ENCODE measurements around the gene WRAP73. TPM values are rescaled to one million over a fixed set of nuclear protein-coding genes. Genes with fewer than 3 reads are reported as not detected.

WRAP73 gene
- total RNA-seq, 1 donor, result 8.8 TPM

GRCh38 chr1:3651026-3651929, 1.4 kb upstream of the WRAP73 start:
- Histone ChIP-seq H3K9me3 (ENCODE audit: low read depth, low read length) (no peaks in the 10 kb centered on the region), H3K4me1 (ENCODE audit: insufficient read depth, low read length) (peaks cover 39% of the 10 kb centered on the region), H3K27me3 (ENCODE audit: insufficient read depth, low read length) (peaks cover 48% of the 10 kb centered on the region), H3K4me3 (ENCODE audit: low read length) (no peak overlapping the region)

- Histone ChIP-seq H3K27me3 (ENCODE audit: insufficient read depth, low read length) (peaks cover 45% of the 10 kb centered on the region), H3K9me3 (ENCODE audit: low read depth, low read length) (no peaks in the 10 kb centered on the region), H3K4me1 (ENCODE audit: insufficient read depth, low read length) (peaks cover 39% of the 10 kb centered on the region), H3K4me3 (ENCODE audit: low read length) (peak overlapping the region; percentile 65)
Observed at GRCh38 chr1:3650248-3651025, 534 bp upstream of the WRAP73 start.

DNA sequence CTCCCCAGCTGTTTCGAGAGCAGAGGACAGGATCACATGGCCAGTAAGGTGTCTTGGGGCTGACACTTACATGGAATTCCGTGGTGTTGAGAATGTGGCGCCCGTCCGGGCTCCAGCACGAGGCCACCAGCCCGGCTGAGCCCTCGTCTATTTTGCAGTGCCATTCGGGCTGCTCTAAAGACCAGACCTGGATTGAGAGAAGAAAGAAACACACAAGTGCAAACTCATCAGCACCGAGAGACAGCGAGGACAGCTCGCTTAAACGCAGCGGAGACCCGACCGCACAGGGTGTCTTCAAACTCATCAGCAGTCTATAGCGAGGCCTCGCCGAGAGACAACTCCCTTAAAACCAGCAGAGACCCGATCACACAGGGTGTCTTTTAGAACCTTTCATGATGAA, 3.3 kb downstream of the WRAP73 start:
- no peak overlapping the region for H3K4me3 ChIP-seq (ENCODE audit: low read length)
- peaks cover 16% of the 10 kb centered on the region for H3K27me3 ChIP-seq (ENCODE audit: insufficient read depth, low read length)
- H3K4me1 ChIP-seq (ENCODE audit: insufficient read depth, low read length), result peaks cover 27% of the 10 kb centered on the region
- no peaks in the 10 kb centered on the region for H3K9me3 ChIP-seq (ENCODE audit: low read depth, low read length)

GRCh38 chr1:3645666-3646355, 4.1 kb downstream of the WRAP73 start:
- Histone ChIP-seq H3K9me3 (ENCODE audit: low read depth, low read length) (no peaks in the 10 kb centered on the region), H3K4me3 (ENCODE audit: low read length) (no peak overlapping the region), H3K4me1 (ENCODE audit: insufficient read depth, low read length) (peaks cover 19% of the 10 kb centered on the region), H3K27me3 (ENCODE audit: insufficient read depth, low read length) (peaks cover 8% of the 10 kb centered on the region)

GRCh38 chr1:3645247-3645646, 4.7 kb downstream of the WRAP73 start:
- Histone ChIP-seq H3K9me3 (ENCODE audit: low read depth, low read length) (no peaks in the 10 kb centered on the region), H3K27me3 (ENCODE audit: insufficient read depth, low read length) (peaks cover 2% of the 10 kb centered on the region), H3K4me3 (ENCODE audit: low read length) (no peak overlapping the region), H3K4me1 (ENCODE audit: insufficient read depth, low read length) (peaks cover 14% of the 10 kb centered on the region)

- Histone ChIP-seq H3K4me1 (ENCODE audit: insufficient read depth, low read length) (peaks cover 6% of the 10 kb centered on the region), H3K27me3 (ENCODE audit: insufficient read depth, low read length) (no peaks in the 10 kb centered on the region), H3K9me3 (ENCODE audit: low read depth, low read length) (no peaks in the 10 kb centered on the region), H3K4me3 (ENCODE audit: low read length) (no peak overlapping the region)
Observed at GRCh38 chr1:3644273-3644672, 5.6 kb downstream of the WRAP73 start.

- no peaks in the 10 kb centered on the region for H3K27me3 ChIP-seq (ENCODE audit: insufficient read depth, low read length)
- no peaks in the 10 kb centered on the region for H3K4me1 ChIP-seq (ENCODE audit: insufficient read depth, low read length)
- H3K9me3 ChIP-seq (ENCODE audit: low read depth, low read length), result no peaks in the 10 kb centered on the region
- H3K4me3 ChIP-seq (ENCODE audit: low read length), result no peak overlapping the region
Observed at GRCh38 chr1:3642919-3643675, 6.8 kb downstream of the WRAP73 start.

DNA sequence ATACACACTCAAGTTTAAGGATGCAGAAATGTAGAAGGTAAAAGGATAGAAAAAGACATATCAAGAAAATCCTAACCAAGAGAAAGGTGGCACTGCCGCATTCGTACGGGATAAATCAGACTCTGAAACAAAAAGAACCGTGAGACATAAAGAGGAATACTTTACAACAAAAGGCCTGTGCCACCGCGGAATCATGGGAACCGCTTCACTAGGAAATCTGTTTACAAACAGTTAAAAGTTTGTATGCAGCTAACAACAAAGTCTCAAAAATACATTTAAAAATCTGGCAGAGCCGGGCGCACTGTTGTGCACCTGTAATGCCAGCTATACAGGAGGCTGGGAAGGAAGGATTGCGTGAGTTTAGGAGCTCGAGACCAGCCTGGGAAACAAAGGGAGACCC, 8.1 kb downstream of the WRAP73 start:
- Histone ChIP-seq H3K4me1 (ENCODE audit: insufficient read depth, low read length) (no peaks in the 10 kb centered on the region), H3K9me3 (ENCODE audit: low read depth, low read length) (no peaks in the 10 kb centered on the region), H3K4me3 (ENCODE audit: low read length) (no peak overlapping the region), H3K27me3 (ENCODE audit: insufficient read depth, low read length) (no peaks in the 10 kb centered on the region)

GRCh38 chr1:3641046-3641760, 8.7 kb downstream of the WRAP73 start:
- Histone ChIP-seq H3K27me3 (ENCODE audit: insufficient read depth, low read length) (no peaks in the 10 kb centered on the region), H3K4me3 (ENCODE audit: low read length) (no peak overlapping the region), H3K4me1 (ENCODE audit: insufficient read depth, low read length) (no peaks in the 10 kb centered on the region), H3K9me3 (ENCODE audit: low read depth, low read length) (no peaks in the 10 kb centered on the region)

DNA sequence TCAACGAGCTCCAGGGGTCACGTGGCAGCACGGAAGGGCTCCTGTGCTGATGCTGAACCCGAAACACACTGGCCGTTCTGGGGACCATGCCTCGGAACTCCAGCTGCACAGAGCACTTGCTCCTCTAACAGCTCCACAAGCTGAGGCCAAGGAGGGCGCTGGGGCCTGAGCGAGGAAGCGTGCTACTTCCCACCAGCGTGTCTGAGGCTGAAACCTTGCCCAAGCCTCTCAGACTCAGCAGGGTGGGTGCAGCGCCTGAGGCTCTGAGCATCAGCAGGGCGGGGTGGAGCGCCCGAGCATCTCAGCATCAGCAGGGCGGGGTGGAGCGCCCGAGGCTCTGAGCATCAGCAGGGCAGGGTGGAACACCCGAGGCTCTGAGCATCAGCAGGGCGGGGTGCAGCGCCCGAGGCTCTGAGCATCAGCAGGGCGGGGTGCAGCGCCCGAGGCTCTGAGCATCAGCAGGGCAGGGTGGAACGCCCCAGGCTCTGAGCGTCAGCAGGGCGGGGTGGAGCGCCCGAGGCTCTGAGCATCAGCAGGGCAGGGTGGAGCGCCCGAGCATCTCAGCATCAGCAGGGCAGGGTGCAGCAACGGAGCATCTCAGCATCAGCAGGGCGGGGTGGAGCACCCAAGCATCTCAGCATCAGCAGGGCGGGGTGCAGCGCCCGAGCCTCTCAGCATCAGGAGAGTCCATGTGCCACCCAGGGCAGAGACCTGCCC, 9.6 kb downstream of the WRAP73 start:
- no peaks in the 10 kb centered on the region for H3K9me3 ChIP-seq (ENCODE audit: low read depth, low read length)
- no peaks in the 10 kb centered on the region for H3K4me1 ChIP-seq (ENCODE audit: insufficient read depth, low read length)
- no peaks in the 10 kb centered on the region for H3K27me3 ChIP-seq (ENCODE audit: insufficient read depth, low read length)
- no peak overlapping the region for H3K4me3 ChIP-seq (ENCODE audit: low read length)

DNA sequence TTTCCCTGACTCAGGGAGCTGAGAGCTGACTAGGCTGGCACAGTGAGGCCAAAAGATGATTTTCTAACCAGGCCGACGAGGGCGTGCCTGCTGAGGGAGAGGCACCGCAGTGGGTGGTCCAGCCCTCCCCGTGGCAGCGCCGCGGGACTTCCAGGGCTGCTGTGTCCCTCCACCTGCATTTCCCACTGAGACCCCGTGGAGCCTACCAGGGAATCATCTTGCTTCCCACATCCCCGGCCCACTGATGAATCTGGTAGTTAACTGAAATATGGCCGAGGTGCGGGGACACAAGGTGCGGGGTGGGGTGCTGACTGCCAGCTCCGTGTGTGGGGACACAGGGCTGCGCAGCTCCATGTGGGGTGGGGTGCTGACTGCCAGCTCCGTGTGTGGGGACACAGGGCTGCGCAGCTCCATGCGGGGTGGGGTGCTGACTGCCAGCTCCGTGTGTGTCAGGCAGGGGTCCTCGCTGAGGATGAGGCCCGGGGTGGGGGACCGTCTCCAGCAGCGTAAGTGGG, 10.4 kb downstream of the WRAP73 start:
- no peak overlapping the region for H3K4me3 ChIP-seq (ENCODE audit: low read length)
- no peaks in the 10 kb centered on the region for H3K9me3 ChIP-seq (ENCODE audit: low read depth, low read length)
- no peaks in the 10 kb centered on the region for H3K4me1 ChIP-seq (ENCODE audit: insufficient read depth, low read length)
- H3K27me3 ChIP-seq (ENCODE audit: insufficient read depth, low read length), result no peaks in the 10 kb centered on the region

DNA sequence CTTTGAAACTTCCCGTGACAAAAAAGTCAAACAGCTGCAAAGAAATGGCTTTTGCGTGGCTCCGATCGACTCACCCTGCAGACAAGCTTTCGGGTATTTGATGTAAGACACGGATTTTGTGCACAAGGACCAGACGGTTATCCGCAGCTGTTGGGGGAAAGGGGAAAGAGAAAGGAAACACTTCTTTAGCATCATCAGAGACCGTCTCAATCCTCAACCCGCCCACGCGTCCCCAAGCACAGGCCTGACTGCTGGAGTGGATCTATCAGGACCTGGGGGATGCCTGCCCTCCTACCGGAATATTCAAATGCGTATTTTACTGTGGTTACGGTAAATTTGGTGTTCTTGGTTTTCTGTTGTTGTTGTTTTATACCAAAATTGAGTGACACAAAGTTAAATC, 11.2 kb downstream of the WRAP73 start:
- no peak overlapping the region for H3K4me3 ChIP-seq (ENCODE audit: low read length)
- no peaks in the 10 kb centered on the region for H3K4me1 ChIP-seq (ENCODE audit: insufficient read depth, low read length)
- H3K9me3 ChIP-seq (ENCODE audit: low read depth, low read length), result no peaks in the 10 kb centered on the region
- no peaks in the 10 kb centered on the region for H3K27me3 ChIP-seq (ENCODE audit: insufficient read depth, low read length)

DNA sequence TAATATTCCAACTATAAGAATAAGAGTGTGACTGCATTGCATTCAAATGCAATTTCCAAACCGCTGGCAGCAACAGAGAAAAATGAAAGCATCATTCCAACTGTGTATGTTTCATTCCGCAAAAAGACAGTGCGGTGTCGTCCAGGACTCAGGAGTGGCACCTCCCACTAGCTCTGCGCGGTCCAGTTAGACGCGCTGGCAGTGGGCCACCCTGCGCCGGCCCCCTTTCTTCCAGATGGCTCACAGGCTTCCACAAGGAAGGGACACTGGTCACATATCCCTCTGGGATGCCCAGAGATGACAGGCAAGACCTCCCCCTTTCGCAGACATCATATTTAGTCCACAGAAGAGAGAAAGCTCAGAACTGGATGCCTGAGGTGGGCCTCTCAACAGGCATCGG, 11.9 kb downstream of the WRAP73 start:
- Histone ChIP-seq H3K9me3 (ENCODE audit: low read depth, low read length) (no peaks in the 10 kb centered on the region), H3K4me1 (ENCODE audit: insufficient read depth, low read length) (no peaks in the 10 kb centered on the region), H3K27me3 (ENCODE audit: insufficient read depth, low read length) (no peaks in the 10 kb centered on the region), H3K4me3 (ENCODE audit: low read length) (no peak overlapping the region)

Measured in mononuclear cell (primary cell).